ENCODE data around the gene SPATA33. TPM values are rescaled to one million over a fixed set of nuclear protein-coding genes. Genes with fewer than 3 reads are reported as not detected.
"Not testable (repeated sequence)": the region's sequence is repeated elsewhere in the genome, so short reads cannot be mapped to it uniquely, and the experiment has no call there.

Gene SPATA33
- total RNA-seq, 4 donors from 2014 or later: 1.7 to 5.3 (median 3.2) TPM

DNA sequence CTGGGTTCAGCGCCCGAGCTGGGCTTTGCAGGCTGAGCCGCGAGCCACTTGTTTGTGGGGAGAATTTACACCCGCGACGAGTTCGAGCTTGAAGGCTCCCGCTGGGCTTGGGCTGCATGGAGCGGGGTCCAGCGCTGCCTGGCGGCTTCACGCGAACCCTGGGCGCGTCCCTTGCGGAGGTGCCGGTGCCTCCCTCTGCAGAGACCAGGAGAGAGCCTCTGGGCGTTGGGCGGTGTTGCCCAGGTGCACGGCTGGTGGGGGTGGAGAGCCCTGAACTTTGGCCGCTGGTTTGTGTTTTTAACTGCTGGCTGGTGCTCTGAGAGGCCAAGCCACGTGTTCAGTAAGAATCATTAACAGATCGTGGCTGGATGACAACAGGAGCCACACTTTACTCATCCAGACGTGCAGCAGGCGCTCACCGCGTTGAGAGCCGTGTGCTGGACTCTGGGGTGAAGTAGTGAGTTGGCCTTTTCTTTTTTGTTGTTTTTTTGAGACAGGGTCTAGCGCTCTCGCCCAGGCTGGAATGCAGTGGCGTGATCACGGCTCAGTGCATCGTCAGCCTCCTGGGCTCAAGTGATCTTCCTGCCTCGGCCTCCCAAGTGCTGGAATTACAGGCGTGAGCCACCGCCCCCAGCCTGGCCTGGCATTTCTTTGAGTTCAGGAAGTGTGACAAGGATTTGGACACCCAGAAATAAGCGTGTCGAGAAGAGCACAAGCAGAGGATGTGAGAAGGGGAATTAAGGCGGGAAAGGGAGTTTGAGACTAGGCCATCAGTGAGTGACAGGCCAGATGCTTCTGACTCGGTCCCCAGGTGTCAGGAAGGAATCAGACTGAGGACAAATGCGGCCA, 29.7 kb downstream of the SPATA33 start:
- WGBS, 2 donors (ENCODE audit: low coverage in 1 of 2): 19 to 37% methylated on average over 7 to 18 of the region's 42 CpGs
- ATAC-seq: no peak

DNA sequence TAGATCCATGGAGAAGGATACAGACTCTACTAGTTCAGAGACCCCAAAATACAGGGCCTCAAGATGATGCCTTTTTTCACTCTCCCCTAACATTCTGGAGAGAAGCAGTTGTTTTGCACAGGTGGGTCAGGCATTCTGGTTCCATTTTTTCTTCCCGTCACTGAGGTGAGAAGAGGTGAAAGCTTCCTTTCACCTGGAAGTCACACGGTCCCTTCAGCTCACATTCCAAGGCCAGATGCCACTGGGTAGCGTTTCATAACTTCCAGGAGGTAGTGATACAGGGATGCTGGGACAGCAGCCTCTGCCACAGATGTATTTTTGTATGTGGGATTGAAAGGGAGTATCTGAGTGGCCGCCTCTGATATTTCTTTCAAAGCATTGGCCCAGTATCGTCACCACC, 30.8 kb downstream of the SPATA33 start:
- Histone ChIP-seq H3K36me3 (peaks cover 0 to 34% of the 10 kb centered on the region in 2 donors), H3K4me1 (peaks cover 3 to 23% (median 8%) of the 10 kb centered on the region in 3 donors), H3K27ac (no peak overlapping the region), H3K9me3 (no peaks in the 10 kb centered on the region), H3K27me3 (no peaks in the 10 kb centered on the region), H3K4me3 (no peak overlapping the region)
- TF ChIP-seq POLR2AphosphoS5 (IDR thresholded peaks at IDR 0.05): no peak
- TF ChIP-seq POLR2A (IDR thresholded peaks at IDR 0.05): no peak
- TF ChIP-seq, protein P1, sequence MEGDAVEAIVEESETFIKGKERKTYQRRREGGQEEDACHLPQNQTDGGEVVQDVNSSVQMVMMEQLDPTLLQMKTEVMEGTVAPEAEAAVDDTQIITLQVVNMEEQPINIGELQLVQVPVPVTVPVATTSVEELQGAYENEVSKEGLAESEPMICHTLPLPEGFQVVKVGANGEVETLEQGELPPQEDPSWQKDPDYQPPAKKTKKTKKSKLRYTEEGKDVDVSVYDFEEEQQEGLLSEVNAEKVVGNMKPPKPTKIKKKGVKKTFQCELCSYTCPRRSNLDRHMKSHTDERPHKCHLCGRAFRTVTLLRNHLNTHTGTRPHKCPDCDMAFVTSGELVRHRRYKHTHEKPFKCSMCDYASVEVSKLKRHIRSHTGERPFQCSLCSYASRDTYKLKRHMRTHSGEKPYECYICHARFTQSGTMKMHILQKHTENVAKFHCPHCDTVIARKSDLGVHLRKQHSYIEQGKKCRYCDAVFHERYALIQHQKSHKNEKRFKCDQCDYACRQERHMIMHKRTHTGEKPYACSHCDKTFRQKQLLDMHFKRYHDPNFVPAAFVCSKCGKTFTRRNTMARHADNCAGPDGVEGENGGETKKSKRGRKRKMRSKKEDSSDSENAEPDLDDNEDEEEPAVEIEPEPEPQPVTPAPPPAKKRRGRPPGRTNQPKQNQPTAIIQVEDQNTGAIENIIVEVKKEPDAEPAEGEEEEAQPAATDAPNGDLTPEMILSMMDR (IDR thresholded peaks at IDR 0.05): no peak
- TF ChIP-seq EP300 (IDR thresholded peaks at IDR 0.05): no peak
- ATAC-seq: no peak
- 92% methylated on average over 2 of the region's 5 CpGs; no CpG with 5 or more reads in 1 of the 2 donors for WGBS, 2 donors (ENCODE audit: low coverage in 1 of 2)

More for the DNA sequence above, 29.7 kb downstream of the SPATA33 start:
- Histone ChIP-seq H3K36me3 (peaks cover 0 to 23% of the 10 kb centered on the region in 2 donors), H3K9me3 (no peaks in the 10 kb centered on the region), H3K27ac (peak overlapping the region; percentile 19 to 92 (median 91)), H3K4me3 (peak overlapping the region; percentile 69 to 90), H3K27me3 (no peaks in the 10 kb centered on the region), H3K4me1 (peaks cover 3 to 23% (median 8%) of the 10 kb centered on the region in 3 donors)
- no peak for TF ChIP-seq POLR2AphosphoS5 (IDR thresholded peaks at IDR 0.05)
- TF ChIP-seq, protein P1 (IDR thresholded peaks at IDR 0.05): no peak

DNA sequence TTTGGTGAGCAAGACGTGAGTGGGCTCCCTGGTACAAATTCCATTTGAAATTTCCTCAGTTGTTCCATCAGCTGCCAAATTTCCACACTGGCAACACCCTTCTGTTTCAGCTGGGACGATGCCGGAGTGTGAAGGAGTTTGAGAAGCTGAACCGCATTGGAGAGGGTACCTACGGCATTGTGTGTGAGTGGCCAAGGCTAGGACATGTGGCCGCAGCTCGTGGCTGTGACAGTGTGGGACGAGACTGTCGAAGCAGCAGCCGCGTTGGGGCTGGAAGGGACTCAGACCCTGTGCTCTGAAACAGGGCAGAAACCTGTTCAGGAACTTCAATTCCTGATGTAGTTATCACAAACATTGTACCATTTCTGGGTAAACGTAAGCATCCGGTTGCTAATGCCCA, 31.5 kb downstream of the SPATA33 start:
- Histone ChIP-seq H3K4me1 (peaks cover 3 to 23% (median 8%) of the 10 kb centered on the region in 3 donors), H3K4me3 (no peak overlapping the region), H3K36me3 (peaks cover 0 to 42% of the 10 kb centered on the region in 2 donors), H3K27ac (no peak overlapping the region), H3K9me3 (no peaks in the 10 kb centered on the region), H3K27me3 (no peaks in the 10 kb centered on the region)
- WGBS, 2 donors (ENCODE audit: low coverage in 1 of 2): 90 to 96% methylated on average over 9 to 12 of the region's 13 CpGs
- TF ChIP-seq POLR2AphosphoS5 (IDR thresholded peaks at IDR 0.05) (no peak), POLR2A (IDR thresholded peaks at IDR 0.05) (no peak), EP300 (IDR thresholded peaks at IDR 0.05) (no peak)
- TF ChIP-seq, protein P1 (IDR thresholded peaks at IDR 0.05): no peak
- no peak for ATAC-seq

DNA sequence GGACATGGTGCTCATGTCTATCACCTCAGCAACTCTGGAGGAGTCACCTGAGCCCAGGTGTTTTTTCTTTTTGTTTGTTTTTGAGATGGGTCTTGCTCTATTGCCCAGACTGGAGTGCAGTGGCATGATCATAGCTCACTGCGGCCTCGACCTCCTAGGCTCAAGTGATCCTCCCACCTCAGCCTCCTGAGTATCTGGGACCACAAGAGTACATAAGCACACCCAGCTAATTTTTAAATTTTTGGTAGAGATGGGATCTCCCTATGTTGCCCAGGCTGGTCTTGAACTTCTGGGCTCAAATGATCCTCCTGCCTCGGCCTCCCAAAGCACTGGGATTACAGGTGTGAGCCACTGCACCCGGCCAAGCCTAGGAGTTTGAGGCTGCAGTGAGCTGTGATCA, 32.0 kb downstream of the SPATA33 start:
- H3K9me3 ChIP-seq, H3K27me3 ChIP-seq, ATAC-seq, H3K4me3 ChIP-seq, H3K27ac ChIP-seq: not testable (repeated sequence)
- 85 to 100% methylated on average over 2 to 3 of the region's 4 CpGs for WGBS, 2 donors (ENCODE audit: low coverage in 1 of 2)
- Histone ChIP-seq H3K4me1 (peaks cover 3 to 23% (median 8%) of the 10 kb centered on the region in 3 donors), H3K36me3 (peaks cover 0 to 46% of the 10 kb centered on the region in 2 donors)

DNA sequence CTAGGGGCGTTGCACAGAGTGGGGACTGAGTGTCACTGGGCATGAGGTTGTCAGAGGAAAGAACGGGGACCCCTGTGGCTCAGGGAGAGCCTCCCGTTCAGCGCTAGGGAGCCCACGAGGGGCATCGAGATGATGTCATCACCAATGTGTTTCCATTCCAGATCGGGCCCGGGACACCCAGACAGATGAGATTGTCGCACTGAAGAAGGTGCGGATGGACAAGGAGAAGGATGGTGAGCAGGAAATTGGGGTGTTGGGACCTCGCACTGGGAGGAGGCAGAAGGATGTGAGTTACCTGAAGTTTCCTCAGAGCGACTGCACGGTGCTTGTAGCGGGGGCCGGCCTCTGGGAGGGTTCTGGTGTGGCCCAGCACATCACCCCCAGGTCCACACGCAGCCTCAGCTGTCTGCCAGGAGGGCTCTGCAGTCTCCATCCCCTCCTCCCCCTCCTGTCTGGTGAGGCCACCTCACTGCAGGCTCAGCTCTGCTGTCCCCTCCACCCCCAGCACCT, 32.8 kb downstream of the SPATA33 start:
- Histone ChIP-seq H3K27ac (no peak overlapping the region), H3K27me3 (no peaks in the 10 kb centered on the region), H3K4me1 (peaks cover 3 to 23% (median 8%) of the 10 kb centered on the region in 3 donors), H3K9me3 (no peaks in the 10 kb centered on the region), H3K36me3 (peaks cover 0 to 55% of the 10 kb centered on the region in 2 donors), H3K4me3 (no peak overlapping the region)
- no peak for ATAC-seq
- TF ChIP-seq, protein P1 (IDR thresholded peaks at IDR 0.05): no peak
- TF ChIP-seq POLR2AphosphoS5 (IDR thresholded peaks at IDR 0.05) (no peak), EP300 (IDR thresholded peaks at IDR 0.05) (no peak), POLR2A (IDR thresholded peaks at IDR 0.05) (no peak)
- 82 to 90% methylated on average over 8 to 10 of the region's 16 CpGs for WGBS, 2 donors (ENCODE audit: low coverage in 1 of 2)

All from gastroesophageal sphincter (tissue), 4 donors.